ENCODE data around the gene PALM. TPM values are rescaled to one million over a fixed set of nuclear protein-coding genes. Genes with fewer than 3 reads are reported as not detected.
A peak's percentile ranks its signal among the peaks of the same experiment; 100 is the strongest.

PALM gene
- total and polyA plus RNA-seq, 9 donors: 2.9 to 169 (median 118) TPM

DNA sequence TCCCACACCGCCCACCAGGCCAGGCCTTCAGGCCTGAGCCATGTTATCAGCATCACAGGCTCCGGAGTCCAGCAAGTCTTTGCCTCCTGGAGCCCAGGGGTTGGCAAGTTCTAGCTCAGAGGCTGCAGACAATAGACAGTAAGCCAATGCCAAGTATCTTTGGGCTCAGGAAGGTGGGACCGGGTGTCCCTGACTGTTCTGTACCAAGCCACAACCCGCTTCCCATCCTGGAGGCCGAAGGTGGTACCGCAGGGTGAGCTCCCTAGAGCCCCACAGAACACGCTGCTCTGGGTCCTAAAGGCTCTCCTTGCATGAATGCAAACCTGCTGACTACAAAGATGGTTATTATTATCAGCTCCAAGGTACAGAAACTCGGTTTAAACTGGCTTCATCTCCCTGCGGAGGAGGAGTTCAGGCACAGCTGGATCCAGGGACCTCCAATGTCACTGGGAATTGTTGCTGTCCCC, 38.1 kb upstream of the PALM start:
- no peaks in the 10 kb centered on the region for H3K27me3 ChIP-seq
- H3K4me1 ChIP-seq (ENCODE audit: insufficient read depth): peaks cover 9% of the 10 kb centered on the region
- no peak for DNase-seq
- H3K9me3 ChIP-seq: no peaks in the 10 kb centered on the region
- H3K36me3 ChIP-seq: no peaks in the 10 kb centered on the region
- TF ChIP-seq POLR2A (IDR thresholded peaks at IDR 0.05) (no peak), EP300 (IDR thresholded peaks at IDR 0.05) (no peak)
- TF ChIP-seq, protein P1, sequence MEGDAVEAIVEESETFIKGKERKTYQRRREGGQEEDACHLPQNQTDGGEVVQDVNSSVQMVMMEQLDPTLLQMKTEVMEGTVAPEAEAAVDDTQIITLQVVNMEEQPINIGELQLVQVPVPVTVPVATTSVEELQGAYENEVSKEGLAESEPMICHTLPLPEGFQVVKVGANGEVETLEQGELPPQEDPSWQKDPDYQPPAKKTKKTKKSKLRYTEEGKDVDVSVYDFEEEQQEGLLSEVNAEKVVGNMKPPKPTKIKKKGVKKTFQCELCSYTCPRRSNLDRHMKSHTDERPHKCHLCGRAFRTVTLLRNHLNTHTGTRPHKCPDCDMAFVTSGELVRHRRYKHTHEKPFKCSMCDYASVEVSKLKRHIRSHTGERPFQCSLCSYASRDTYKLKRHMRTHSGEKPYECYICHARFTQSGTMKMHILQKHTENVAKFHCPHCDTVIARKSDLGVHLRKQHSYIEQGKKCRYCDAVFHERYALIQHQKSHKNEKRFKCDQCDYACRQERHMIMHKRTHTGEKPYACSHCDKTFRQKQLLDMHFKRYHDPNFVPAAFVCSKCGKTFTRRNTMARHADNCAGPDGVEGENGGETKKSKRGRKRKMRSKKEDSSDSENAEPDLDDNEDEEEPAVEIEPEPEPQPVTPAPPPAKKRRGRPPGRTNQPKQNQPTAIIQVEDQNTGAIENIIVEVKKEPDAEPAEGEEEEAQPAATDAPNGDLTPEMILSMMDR (IDR thresholded peaks at IDR 0.05): no peak
- intact Hi-C loops (cut with DNase I): loop anchor here in 1 of 4 donors (10.0 kb wide), 1 partner anchor 264 kb away; no protein-coding TSS in a partner anchor
- no peak overlapping the region for H3K4me3 ChIP-seq
- no peak overlapping the region for H3K27ac ChIP-seq
- WGBS, 3 donors: 71 to 77% (median 75%) methylated on average over 9 of the region's 9 CpGs

DNA sequence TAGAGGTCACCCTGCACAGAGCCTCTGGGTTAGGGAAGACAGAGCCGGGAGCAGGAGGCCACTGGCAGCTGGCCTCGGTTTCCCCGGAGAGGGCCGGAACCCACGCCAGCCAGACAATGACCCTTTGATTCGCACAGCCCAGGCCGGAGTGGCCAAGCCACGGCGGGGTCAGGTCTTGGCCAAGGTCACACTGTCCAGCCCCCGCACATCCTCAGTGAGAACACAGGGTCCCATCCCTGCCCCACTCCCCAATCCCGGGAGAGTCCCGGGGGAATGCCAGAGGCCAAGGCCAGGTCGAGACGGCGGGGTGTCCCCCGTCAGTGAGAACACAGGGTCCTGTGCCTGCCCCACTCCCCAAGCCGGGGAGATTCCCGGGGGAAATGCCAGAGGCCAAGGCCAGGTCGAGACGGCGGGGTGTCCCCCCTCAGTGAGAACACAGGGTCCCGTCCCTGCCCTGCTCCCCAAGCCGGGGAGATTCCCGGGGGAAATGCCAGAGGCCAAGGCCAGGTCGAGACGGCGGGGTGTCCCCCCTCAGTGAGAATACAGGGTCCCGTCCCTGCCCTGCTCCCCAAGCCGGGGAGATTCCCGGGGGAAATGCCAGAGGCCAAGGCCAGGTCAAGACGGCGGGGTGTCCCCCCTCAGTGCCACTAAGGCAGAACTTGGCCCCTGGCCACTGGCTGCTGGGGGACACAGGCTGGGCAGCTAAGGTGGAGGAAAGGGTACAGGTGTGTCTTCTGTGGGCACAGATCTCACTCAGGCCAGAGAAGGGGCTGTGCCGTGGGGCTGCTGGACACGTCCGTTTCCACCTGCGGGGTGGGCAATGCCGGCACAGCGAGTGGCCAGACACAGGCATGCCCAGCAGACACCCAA, 34.2 kb upstream of the PALM start:
- H3K4me3 ChIP-seq: no peak overlapping the region
- H3K4me1 ChIP-seq (ENCODE audit: insufficient read depth): peaks cover 19% of the 10 kb centered on the region
- H3K9me3 ChIP-seq: no peaks in the 10 kb centered on the region
- intact Hi-C loops (cut with DNase I): loop anchor here in 2 of 4 donors (5.0 to 10.0 kb wide), 2 partner anchors 48 to 260 kb away; no protein-coding TSS in a partner anchor
- 16 to 47% (median 29%) methylated on average over 38 of the region's 38 CpGs for WGBS, 3 donors
- H3K27ac ChIP-seq: peak overlapping the region; percentile 49 to 58
- DNase-seq: peak in 4 of 5 donors; percentile 44 to 86 (median 66)
- TF ChIP-seq, protein P1 (IDR thresholded peaks at IDR 0.05): no peak
- TF ChIP-seq POLR2A (IDR thresholded peaks at IDR 0.05): no peak
- no peak for TF ChIP-seq EP300 (IDR thresholded peaks at IDR 0.05)
- no peaks in the 10 kb centered on the region for H3K36me3 ChIP-seq
- no peaks in the 10 kb centered on the region for H3K27me3 ChIP-seq

DNA sequence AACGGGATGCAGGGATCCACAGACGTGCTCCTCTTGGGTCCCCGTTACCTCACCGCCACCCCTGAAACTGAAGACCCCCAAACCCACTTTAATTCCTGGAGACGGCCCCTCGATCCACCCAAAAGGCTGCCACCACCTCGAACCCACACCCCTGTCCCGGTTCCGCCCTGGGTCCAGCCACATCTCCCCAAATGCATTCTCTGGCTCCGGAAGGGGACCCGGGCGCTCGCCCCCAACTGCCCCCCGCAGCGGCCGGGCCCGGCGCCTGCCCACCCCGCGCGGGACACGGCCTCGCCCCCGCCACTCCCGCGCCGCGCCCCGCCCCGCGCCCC, 32.8 kb upstream of the PALM start:
- H3K9me3 ChIP-seq: no peaks in the 10 kb centered on the region
- WGBS, 3 donors: 2 to 4% (median 3%) methylated on average over 24 to 31 of the region's 31 CpGs
- no peak for TF ChIP-seq POLR2A (IDR thresholded peaks at IDR 0.05)
- no peak for TF ChIP-seq EP300 (IDR thresholded peaks at IDR 0.05)
- TF ChIP-seq, protein P1 (IDR thresholded peaks at IDR 0.05): no peak
- no peaks in the 10 kb centered on the region for H3K36me3 ChIP-seq
- peak in 1 of 5 donors; percentile 41 for DNase-seq
- intact Hi-C loops (cut with DNase I): loop anchor here in 2 of 4 donors (5.0 to 10.0 kb wide), 2 partner anchors 46 to 259 kb away; no protein-coding TSS in a partner anchor
- peak overlapping the region; percentile 49 to 70 for H3K27ac ChIP-seq
- no peaks in the 10 kb centered on the region for H3K27me3 ChIP-seq
- peaks cover 19% of the 10 kb centered on the region for H3K4me1 ChIP-seq (ENCODE audit: insufficient read depth)
- peak overlapping the region; percentile 43 for H3K4me3 ChIP-seq

DNA sequence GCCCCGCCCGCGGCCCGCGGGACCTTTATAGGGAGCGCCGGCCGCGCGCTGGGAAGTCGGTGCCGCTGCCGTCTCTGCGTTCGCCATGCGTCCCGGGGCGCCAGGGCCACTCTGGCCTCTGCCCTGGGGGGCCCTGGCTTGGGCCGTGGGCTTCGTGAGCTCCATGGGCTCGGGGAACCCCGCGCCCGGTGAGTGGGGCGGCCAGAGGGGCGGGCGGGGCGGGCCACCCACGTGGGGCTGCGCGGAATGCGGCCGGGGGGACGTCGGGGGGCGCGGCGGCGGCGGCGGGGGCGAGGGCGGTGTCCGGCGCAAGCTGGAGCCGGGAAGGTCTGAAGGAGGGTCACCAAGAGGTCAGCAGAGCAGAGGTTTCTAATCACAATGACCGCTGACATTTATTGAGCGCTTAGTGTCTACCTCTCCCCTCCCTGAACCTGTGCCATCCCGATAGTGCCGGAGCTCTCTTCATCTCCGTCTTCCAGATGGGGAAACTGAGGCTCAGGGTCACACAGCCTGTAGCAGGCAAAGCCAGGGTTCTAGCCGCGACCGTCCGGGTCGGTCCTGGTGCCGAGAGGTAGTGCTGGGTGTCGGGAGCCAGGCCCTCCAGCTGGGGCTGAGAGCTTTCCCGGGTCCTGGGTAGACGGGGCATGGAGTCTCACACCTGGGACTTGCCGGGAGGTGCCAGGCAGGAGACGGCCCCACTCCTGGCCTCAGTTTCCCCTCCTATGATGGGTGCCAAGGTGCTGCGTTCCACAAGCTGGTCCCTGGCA, 32.2 kb upstream of the PALM start, which contains the start of gene FSTL3:
FSTL3 (plus strand) TSS at position 54 of the 767 bp plus-strand sequence; CDS start at position 86, 32 bp downstream.
- Histone ChIP-seq H3K4me3 (peak within 1 kb of the TSS; percentile 43), H3K4me1 (ENCODE audit: insufficient read depth) (peaks cover 22% of the 10 kb centered on the region), H3K27ac (peak within 1 kb of the TSS; percentile 70 to 74), H3K36me3 (no peaks in the 10 kb centered on the region), H3K9me3 (no peaks in the 10 kb centered on the region), H3K27me3 (no peaks in the 10 kb centered on the region)
- intact Hi-C loops (cut with DNase I): loop anchor here in 2 of 4 donors (5.0 to 10.0 kb wide), 2 partner anchors 46 to 258 kb away; no protein-coding TSS in a partner anchor
- no peak for TF ChIP-seq EP300 (IDR thresholded peaks at IDR 0.05)
- TF ChIP-seq, protein P1 (IDR thresholded peaks at IDR 0.05): no peak
- peak; percentile 26 for TF ChIP-seq POLR2A (IDR thresholded peaks at IDR 0.05)
- WGBS, 3 donors: 1 to 4% (median 1%) methylated on average over 34 to 63 of the region's 63 CpGs
- DNase-seq: peak in 4 of 5 donors; percentile 59 to 75 (median 66)
